Glutamatergic neuron (in vitro differentiated cells): Measurements from ENCODE around the gene STARD10. TPM values are rescaled to one million over a fixed set of nuclear protein-coding genes. Genes with fewer than 3 reads are reported as not detected.

Experiments
- DNase-seq: peaks from one replicate; pipeline ENCODE4 v3.0.0; 2022
- H3K27ac Mint-ChIP-seq: one replicate; pipeline ENCODE4 v1.8.0; 2020; ENCODE audit warnings: mild to moderate bottlenecking, mixed read lengths, inconsistent platforms; ENCODE audit not compliant: unreplicated experiment
- H3K27me3 Mint-ChIP-seq: one replicate; pipeline ENCODE4 v1.8.0; 2020; ENCODE audit warnings: mild to moderate bottlenecking, moderate library complexity, mixed read lengths, inconsistent platforms; ENCODE audit not compliant: unreplicated experiment
- H3K36me3 Mint-ChIP-seq: one replicate; pipeline ENCODE4 v1.8.0; 2020; ENCODE audit warnings: mild to moderate bottlenecking, mixed read lengths, inconsistent platforms; ENCODE audit not compliant: unreplicated experiment
- H3K4me1 Mint-ChIP-seq: one replicate; pipeline ENCODE4 v1.8.0; 2020; ENCODE audit warnings: mild to moderate bottlenecking, low read depth, mixed read lengths, inconsistent platforms; ENCODE audit not compliant: unreplicated experiment
- H3K4me3 Mint-ChIP-seq: one replicate; pipeline ENCODE4 v1.8.0; 2020; ENCODE audit warnings: mild to moderate bottlenecking, mixed read lengths, inconsistent platforms; ENCODE audit not compliant: unreplicated experiment
- H3K9me3 Mint-ChIP-seq: one replicate; pipeline ENCODE4 v1.8.0; 2020; ENCODE audit warnings: mild to moderate bottlenecking, moderate library complexity, mixed read lengths, inconsistent platforms; ENCODE audit not compliant: unreplicated experiment
- total RNA-seq: library from RNA; stranded (reverse); fragmentation: NEBNext Ultra II Directional; extraction: Animal tissue kit (Norgen Biotek cat#: 25700); gene quantifications from one replicate; pipeline ENCODE4 v1.2.1, GENCODE V29; 2021; ENCODE audit not compliant: unreplicated experiment
- TF ChIP-seq, protein P1 (sequence below): fragments of 200-600 bp; sonication (generic); IDR thresholded peaks from one replicate; pipeline ENCODE4 v1.5.0; 2021; ENCODE audit not compliant: partially characterized antibody, unreplicated experiment

STARD10 gene
- total RNA-seq, 1 donor from 2014 or later, result 13.5 TPM

- H3K4me3 Mint-ChIP-seq, result no peak overlapping the region
- no peaks in the 10 kb centered on the region for H3K9me3 Mint-ChIP-seq
- no peaks in the 10 kb centered on the region for H3K36me3 Mint-ChIP-seq
- no peaks in the 10 kb centered on the region for H3K27me3 Mint-ChIP-seq
- TF ChIP-seq, protein P1, sequence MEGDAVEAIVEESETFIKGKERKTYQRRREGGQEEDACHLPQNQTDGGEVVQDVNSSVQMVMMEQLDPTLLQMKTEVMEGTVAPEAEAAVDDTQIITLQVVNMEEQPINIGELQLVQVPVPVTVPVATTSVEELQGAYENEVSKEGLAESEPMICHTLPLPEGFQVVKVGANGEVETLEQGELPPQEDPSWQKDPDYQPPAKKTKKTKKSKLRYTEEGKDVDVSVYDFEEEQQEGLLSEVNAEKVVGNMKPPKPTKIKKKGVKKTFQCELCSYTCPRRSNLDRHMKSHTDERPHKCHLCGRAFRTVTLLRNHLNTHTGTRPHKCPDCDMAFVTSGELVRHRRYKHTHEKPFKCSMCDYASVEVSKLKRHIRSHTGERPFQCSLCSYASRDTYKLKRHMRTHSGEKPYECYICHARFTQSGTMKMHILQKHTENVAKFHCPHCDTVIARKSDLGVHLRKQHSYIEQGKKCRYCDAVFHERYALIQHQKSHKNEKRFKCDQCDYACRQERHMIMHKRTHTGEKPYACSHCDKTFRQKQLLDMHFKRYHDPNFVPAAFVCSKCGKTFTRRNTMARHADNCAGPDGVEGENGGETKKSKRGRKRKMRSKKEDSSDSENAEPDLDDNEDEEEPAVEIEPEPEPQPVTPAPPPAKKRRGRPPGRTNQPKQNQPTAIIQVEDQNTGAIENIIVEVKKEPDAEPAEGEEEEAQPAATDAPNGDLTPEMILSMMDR, result no peak
- DNase-seq, result no peak
- no peak overlapping the region for H3K27ac Mint-ChIP-seq
- peaks cover 4% of the 10 kb centered on the region for H3K4me1 Mint-ChIP-seq
Measured at GRCh38 chr11:72840780-72841179, 46.9 kb upstream of the STARD10 start.

GRCh38 chr11:72838691-72839305 lies 45.0 kb upstream of the STARD10 start:
- TF ChIP-seq, protein P1, result no peak
- no peaks in the 10 kb centered on the region for H3K36me3 Mint-ChIP-seq
- H3K27ac Mint-ChIP-seq, result no peak overlapping the region
- peaks cover 1% of the 10 kb centered on the region for H3K27me3 Mint-ChIP-seq
- no peak for DNase-seq
- H3K4me1 Mint-ChIP-seq, result peaks cover 4% of the 10 kb centered on the region
- H3K9me3 Mint-ChIP-seq, result no peaks in the 10 kb centered on the region
- no peak overlapping the region for H3K4me3 Mint-ChIP-seq

GRCh38 chr11:72836111-72836510 lies 42.3 kb upstream of the STARD10 start:
- Mint-ChIP-seq H3K27ac (no peak overlapping the region), H3K27me3 (peaks cover 1% of the 10 kb centered on the region), H3K4me3 (no peak overlapping the region), H3K4me1 (peaks cover 11% of the 10 kb centered on the region), H3K36me3 (no peaks in the 10 kb centered on the region), H3K9me3 (no peaks in the 10 kb centered on the region)
- no peak for DNase-seq
- TF ChIP-seq, protein P1, result no peak

GRCh38 chr11:72834905-72835304 lies 41.1 kb upstream of the STARD10 start:
- TF ChIP-seq, protein P1, result no peak
- no peaks in the 10 kb centered on the region for H3K36me3 Mint-ChIP-seq
- H3K4me3 Mint-ChIP-seq, result no peak overlapping the region
- peaks cover 1% of the 10 kb centered on the region for H3K27me3 Mint-ChIP-seq
- DNase-seq, result no peak
- H3K27ac Mint-ChIP-seq, result no peak overlapping the region
- H3K9me3 Mint-ChIP-seq, result no peaks in the 10 kb centered on the region
- peaks cover 11% of the 10 kb centered on the region for H3K4me1 Mint-ChIP-seq

DNA sequence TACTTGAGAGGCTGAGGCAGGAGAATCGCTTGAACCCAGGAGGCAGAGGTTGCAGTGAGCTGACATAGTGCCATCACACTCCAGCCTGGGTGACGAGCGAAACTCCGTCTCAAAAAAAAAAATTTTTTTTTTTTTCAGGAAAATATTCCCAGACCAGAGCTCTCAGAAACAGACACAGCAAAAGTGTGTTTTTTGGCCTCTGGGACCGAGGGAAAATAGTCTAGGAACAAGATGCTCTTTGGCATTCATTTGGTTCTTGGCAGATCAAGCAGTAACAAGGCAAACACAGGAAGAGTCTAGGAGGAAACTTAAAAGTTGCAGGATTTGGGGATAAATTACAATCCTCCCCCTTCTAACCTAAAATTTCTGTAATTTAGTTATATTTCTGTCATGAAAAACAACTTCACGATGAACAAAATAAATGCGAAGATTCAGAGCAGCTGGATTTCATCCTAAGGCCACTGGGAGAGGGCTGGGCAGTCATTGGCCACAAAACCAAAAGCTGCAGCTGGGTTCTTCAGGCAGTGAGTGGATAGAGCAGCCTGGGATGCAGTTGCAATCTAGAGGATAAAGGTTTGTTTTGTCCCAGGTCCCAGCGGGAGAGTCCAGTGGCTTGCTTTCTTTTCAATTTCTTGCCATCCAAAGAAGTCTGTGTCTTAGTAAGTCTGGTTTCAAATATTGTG lies 40.1 kb upstream of the STARD10 start:
- Mint-ChIP-seq H3K36me3 (no peaks in the 10 kb centered on the region), H3K27ac (no peak overlapping the region), H3K27me3 (peaks cover 1% of the 10 kb centered on the region), H3K9me3 (no peaks in the 10 kb centered on the region), H3K4me3 (no peak overlapping the region), H3K4me1 (peaks cover 11% of the 10 kb centered on the region)
- TF ChIP-seq, protein P1, result no peak
- no peak for DNase-seq
